Parathyroid adenoma (tissue), 2 donors: ENCODE measurements around the gene AKT3.

Experiments
- H2AFZ ChIP-seq: fragments of 300-600 bp; sonication (generic); one replicate; pipeline ENCODE4 v1.7.0; 2017; ENCODE audit warnings: antibody characterized with exemption, mild to moderate bottlenecking
- H3K27ac ChIP-seq: fragments of 300-600 bp; sonication (generic); one replicate; pipeline ENCODE4 v1.7.0; 2017
- H3K27me3 ChIP-seq: fragments of 300-600 bp; sonication (generic); one replicate; pipeline ENCODE4 v1.7.0; 2017; ENCODE audit warnings: low read length; ENCODE audit not compliant: control insufficient read depth, insufficient read depth
- H3K36me3 ChIP-seq: fragments of 300-600 bp; sonication (generic); one replicate; pipeline ENCODE4 v1.7.0; 2017; ENCODE audit warnings: low read length; ENCODE audit not compliant: control insufficient read depth, insufficient read depth
- H3K4me1 ChIP-seq: fragments of 300-600 bp; sonication (generic); one replicate; pipeline ENCODE4 v1.7.0; 2017; ENCODE audit warnings: control low read depth
- H3K4me2 ChIP-seq: fragments of 300-600 bp; sonication (generic); one replicate; pipeline ENCODE4 v1.7.0; 2017; ENCODE audit warnings: low read length
- H3K4me3 ChIP-seq: fragments of 300-600 bp; sonication (generic); one replicate; pipeline ENCODE4 v1.7.0; 2017; ENCODE audit warnings: low read depth, low read length
- H3K79me2 ChIP-seq: fragments of 300-600 bp; sonication (generic); one replicate; pipeline ENCODE4 v1.7.0; 2017; ENCODE audit warnings: control low read depth
- H3K9ac ChIP-seq: fragments of 300-600 bp; sonication (generic); one replicate; pipeline ENCODE4 v1.7.0; 2017; ENCODE audit warnings: mild to moderate bottlenecking
- H3K9me3 ChIP-seq: fragments of 300-600 bp; sonication (generic); one replicate; pipeline ENCODE4 v1.7.0; 2017; ENCODE audit warnings: low read length; ENCODE audit not compliant: control insufficient read depth
- CTCF ChIP-seq: fragments of 300-600 bp; sonication (generic); IDR thresholded peaks from one replicate; pipeline ENCODE4 v1.7.0; 2017; ENCODE audit warnings: antibody characterized with exemption, mild to moderate bottlenecking
- donor health status: primary hyperparathyroidism.

The AKT3 gene

GRCh38 chr1:243554686-243555085 is 295.4 kb downstream of the AKT3 start:
- no peak for TF ChIP-seq CTCF
- Histone ChIP-seq H3K79me2 (no peaks in the 10 kb centered on the region), H3K27ac (no peak overlapping the region), H3K9ac (no peak overlapping the region), H3K4me2 (no peak overlapping the region), H3K9me3 (no peaks in the 10 kb centered on the region), H3K36me3 (no peaks in the 10 kb centered on the region), H2AFZ (no peak overlapping the region), H3K4me1 (no peaks in the 10 kb centered on the region), H3K27me3 (no peaks in the 10 kb centered on the region), H3K4me3 (no peak overlapping the region)

DNA sequence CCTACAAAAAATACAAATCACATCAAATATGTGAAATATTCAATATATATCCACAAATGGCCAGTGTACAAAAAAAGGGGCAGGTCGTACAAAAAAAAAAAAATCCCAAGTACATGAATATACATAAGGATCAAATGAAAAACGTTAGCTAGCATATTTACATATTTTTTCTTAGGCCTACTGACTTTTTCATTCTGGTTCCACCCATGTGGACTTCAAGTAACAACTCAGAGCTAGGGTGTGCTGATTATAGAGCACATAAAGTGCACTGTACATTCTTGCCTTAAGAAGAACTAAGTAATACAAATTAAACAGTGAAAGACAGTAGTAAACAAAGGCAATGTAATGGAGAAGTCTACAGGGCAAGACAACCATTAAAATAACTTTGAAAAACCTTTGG is 297.0 kb downstream of the AKT3 start:
- Histone ChIP-seq H3K4me2 (no peak overlapping the region), H3K4me1 (no peaks in the 10 kb centered on the region), H3K27me3 (no peaks in the 10 kb centered on the region), H3K27ac (no peak overlapping the region), H3K79me2 (peaks cover 3% of the 10 kb centered on the region), H2AFZ (no peak overlapping the region), H3K9me3 (no peaks in the 10 kb centered on the region), H3K9ac (no peak overlapping the region), H3K36me3 (no peaks in the 10 kb centered on the region), H3K4me3 (no peak overlapping the region)
- no peak for TF ChIP-seq CTCF

- no peak for TF ChIP-seq CTCF
These were observed 299.8 kb downstream of the AKT3 start for GRCh38 chr1:243550276-243550675.

DNA sequence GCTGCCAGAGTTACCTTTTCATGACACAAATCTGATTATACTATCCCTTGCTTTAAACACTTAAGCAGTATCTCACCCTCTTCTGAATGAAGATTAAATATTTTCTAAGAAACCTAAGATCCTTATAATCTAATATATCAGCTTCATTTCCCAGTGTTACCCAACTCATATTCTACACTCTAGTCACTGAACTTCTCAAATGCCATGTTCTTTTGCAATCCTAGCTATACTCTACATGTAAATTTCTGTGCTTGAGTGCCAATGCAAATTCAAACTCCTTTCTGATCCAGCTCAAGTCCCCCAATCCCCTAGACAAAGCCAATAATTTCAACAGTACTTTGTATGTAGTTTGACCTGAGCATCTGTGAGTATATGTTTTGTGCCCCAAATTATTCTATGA is 300.3 kb downstream of the AKT3 start:
- no peak overlapping the region for H2AFZ ChIP-seq
- no peak overlapping the region for H3K4me3 ChIP-seq
- H3K9ac ChIP-seq, result no peak overlapping the region
- H3K4me2 ChIP-seq, result no peak overlapping the region
- peaks cover 3% of the 10 kb centered on the region for H3K79me2 ChIP-seq
- H3K36me3 ChIP-seq, result no peaks in the 10 kb centered on the region
- H3K9me3 ChIP-seq, result no peaks in the 10 kb centered on the region
- H3K27ac ChIP-seq, result no peak overlapping the region
- no peaks in the 10 kb centered on the region for H3K4me1 ChIP-seq
- TF ChIP-seq CTCF, result no peak
- H3K27me3 ChIP-seq, result no peaks in the 10 kb centered on the region

More at GRCh38 chr1:243550276-243550675, 299.8 kb downstream of the AKT3 start:
- H2AFZ ChIP-seq, result no peak overlapping the region
- H3K27ac ChIP-seq, result no peak overlapping the region
- no peaks in the 10 kb centered on the region for H3K4me1 ChIP-seq
- H3K27me3 ChIP-seq, result no peaks in the 10 kb centered on the region
- peaks cover 3% of the 10 kb centered on the region for H3K79me2 ChIP-seq
- no peak overlapping the region for H3K9ac ChIP-seq
- no peak overlapping the region for H3K4me3 ChIP-seq
- no peaks in the 10 kb centered on the region for H3K36me3 ChIP-seq
- no peaks in the 10 kb centered on the region for H3K9me3 ChIP-seq
- H3K4me2 ChIP-seq, result no peak overlapping the region

DNA sequence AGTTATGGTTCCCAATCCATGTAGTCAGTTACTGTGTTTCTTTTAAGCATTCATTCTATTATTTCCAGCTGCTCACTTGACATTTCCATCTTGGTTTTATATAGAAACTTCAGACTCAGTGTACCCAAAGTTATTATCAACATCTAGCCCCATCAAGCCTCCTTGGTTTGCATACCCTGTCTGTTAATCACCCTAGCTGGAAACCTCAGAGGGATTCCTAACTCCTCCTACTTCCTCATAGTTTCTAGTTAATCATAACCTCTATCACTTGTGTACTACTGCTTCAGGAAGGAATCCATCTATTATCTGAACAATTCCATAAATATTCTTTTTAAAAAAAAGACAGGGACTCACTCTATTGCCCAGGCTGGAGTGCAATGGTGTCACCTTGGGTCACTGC is 300.9 kb downstream of the AKT3 start:
- TF ChIP-seq CTCF, result no peak
- Histone ChIP-seq H3K4me2 (no peak overlapping the region), H3K36me3 (no peaks in the 10 kb centered on the region)

More for the DNA sequence above, 300.9 kb downstream of the AKT3 start:
- Histone ChIP-seq H3K79me2 (peaks cover 3% of the 10 kb centered on the region), H3K27ac (no peak overlapping the region), H3K4me1 (no peaks in the 10 kb centered on the region), H3K9me3 (no peaks in the 10 kb centered on the region), H3K9ac (no peak overlapping the region), H3K27me3 (no peaks in the 10 kb centered on the region), H3K4me3 (no peak overlapping the region), H2AFZ (no peak overlapping the region)
